ENCODE measurements around the gene LNP1. TPM values are rescaled to one million over a fixed set of nuclear protein-coding genes. Genes with fewer than 3 reads are reported as not detected.

LNP1 gene
- total RNA-seq, 1 donor from 2014 or later = 1.9 TPM

DNA sequence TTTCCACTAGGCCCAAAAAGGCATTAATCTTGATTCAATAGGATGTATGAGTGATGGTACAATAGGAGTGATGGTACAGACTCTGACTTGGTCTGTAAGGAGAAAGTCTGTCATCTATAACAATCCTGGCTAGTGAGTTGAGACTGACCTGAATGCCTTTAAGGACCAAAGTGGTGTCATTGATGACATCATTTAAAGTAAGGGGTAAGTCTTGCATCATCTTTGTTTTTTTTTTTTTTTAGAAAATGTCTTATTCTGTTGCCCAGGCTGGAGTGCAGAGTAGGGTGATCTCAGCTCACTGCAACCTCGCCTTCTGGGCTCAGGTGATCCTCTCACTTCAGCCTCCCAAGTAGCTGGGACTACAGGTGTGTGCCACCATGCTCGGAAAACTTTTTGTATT, 85.5 kb downstream of the LNP1 start:
- H3K9me3 ChIP-seq = no peaks in the 10 kb centered on the region
- no peak for DNase-seq
- no peaks in the 10 kb centered on the region for H3K36me3 ChIP-seq
- no peaks in the 10 kb centered on the region for H3K27me3 ChIP-seq
- no peak overlapping the region for H3K27ac ChIP-seq
- no peak for ATAC-seq
- TF ChIP-seq, protein P1, sequence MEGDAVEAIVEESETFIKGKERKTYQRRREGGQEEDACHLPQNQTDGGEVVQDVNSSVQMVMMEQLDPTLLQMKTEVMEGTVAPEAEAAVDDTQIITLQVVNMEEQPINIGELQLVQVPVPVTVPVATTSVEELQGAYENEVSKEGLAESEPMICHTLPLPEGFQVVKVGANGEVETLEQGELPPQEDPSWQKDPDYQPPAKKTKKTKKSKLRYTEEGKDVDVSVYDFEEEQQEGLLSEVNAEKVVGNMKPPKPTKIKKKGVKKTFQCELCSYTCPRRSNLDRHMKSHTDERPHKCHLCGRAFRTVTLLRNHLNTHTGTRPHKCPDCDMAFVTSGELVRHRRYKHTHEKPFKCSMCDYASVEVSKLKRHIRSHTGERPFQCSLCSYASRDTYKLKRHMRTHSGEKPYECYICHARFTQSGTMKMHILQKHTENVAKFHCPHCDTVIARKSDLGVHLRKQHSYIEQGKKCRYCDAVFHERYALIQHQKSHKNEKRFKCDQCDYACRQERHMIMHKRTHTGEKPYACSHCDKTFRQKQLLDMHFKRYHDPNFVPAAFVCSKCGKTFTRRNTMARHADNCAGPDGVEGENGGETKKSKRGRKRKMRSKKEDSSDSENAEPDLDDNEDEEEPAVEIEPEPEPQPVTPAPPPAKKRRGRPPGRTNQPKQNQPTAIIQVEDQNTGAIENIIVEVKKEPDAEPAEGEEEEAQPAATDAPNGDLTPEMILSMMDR (IDR thresholded peaks at IDR 0.05) = no peak
- no peak overlapping the region for H3K4me3 ChIP-seq
- intact Hi-C loops (cut with DNase I) = no loop called here
- no peaks in the 10 kb centered on the region for H3K4me1 ChIP-seq

DNA sequence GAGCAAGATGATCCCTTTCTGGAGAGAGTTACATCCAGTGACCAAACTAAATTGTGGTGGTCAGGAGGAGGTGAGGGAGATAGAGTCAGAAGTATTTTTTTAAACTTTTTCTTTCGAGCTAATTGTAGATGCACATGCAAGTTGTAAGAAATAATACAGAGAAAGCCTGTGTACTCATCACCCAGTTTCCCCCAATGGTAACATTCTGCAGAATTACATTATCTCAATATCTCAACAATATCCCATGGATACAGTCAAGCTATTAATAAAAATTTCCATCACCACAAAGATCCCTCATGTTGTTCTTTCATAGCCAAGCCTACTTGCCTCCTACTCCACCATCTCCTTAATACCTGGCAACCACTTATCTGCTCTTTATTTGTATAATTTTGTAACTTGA, 87.8 kb downstream of the LNP1 start:
- Histone ChIP-seq H3K9me3 (no peaks in the 10 kb centered on the region), H3K36me3 (no peaks in the 10 kb centered on the region), H3K4me3 (no peak overlapping the region), H3K27me3 (no peaks in the 10 kb centered on the region), H3K4me1 (no peaks in the 10 kb centered on the region), H3K27ac (no peak overlapping the region)
- intact Hi-C loops (cut with DNase I) = no loop called here
- no peak for ATAC-seq
- no peak for DNase-seq
- TF ChIP-seq, protein P1 (IDR thresholded peaks at IDR 0.05) = no peak

DNA sequence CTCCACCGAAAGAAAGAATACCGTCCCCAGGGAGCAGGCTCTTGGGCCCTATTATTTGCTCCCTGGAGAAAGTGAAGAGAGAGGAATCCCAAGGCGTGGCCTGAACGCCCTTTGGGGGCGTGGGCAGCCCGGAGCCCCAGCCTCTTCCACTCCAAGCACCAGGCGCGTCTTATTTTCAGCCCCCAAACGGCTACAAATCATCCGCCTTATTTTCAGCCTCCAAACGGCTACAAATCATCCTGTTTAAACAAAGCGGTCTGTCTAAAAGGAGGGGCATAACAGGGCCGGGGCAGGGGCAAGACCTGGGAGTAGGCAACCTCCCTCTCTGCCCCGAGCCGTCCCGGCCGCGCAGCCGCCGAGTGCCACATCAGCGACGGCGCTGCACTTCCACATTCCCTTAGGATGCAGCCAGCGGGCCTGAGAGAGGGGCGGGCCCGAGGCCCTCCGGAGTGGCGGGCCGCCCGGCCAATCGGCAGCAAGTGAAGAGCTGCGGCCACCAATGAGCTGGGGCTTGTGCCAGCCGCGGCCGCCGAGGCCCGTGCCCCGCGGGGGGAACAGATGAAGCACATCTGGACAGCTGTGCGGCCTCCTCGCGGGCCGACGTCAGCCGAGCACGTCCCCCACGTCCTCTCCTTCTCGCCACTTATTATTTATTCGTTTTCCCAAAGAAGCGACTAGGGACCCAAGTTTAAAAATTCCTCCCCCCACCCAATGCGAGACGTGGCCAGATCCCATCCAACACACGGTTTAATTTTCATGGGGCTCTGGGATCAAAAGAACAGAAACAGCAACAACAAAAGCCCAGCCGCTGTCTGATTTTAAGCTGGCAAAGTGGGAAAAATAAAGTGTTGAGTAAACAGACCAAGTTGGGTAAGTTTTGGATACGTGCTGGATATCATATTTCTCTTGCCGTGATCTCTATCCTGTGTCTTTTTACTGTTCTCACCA, 91.0 kb downstream of the LNP1 start, which contains the start of gene TMEM45A:
TSS of gene TMEM45A (plus strand) at position 561 of the 948 bp plus-strand sequence. CDS start 62,593 bp downstream, outside the sequence.
- intact Hi-C loops (cut with DNase I) = no loop called here
- Histone ChIP-seq H3K36me3 (no peaks in the 10 kb centered on the region), H3K27me3 (no peaks in the 10 kb centered on the region), H3K9me3 (no peaks in the 10 kb centered on the region), H3K27ac (peak within 1 kb of the TSS; percentile 77), H3K4me3 (peak within 1 kb of the TSS; percentile 59), H3K4me1 (no peaks in the 10 kb centered on the region)
- TF ChIP-seq, protein P1 (IDR thresholded peaks at IDR 0.05) = no peak
- DNase-seq (peak; percentile 98), ATAC-seq (peak; percentile 100)

DNA sequence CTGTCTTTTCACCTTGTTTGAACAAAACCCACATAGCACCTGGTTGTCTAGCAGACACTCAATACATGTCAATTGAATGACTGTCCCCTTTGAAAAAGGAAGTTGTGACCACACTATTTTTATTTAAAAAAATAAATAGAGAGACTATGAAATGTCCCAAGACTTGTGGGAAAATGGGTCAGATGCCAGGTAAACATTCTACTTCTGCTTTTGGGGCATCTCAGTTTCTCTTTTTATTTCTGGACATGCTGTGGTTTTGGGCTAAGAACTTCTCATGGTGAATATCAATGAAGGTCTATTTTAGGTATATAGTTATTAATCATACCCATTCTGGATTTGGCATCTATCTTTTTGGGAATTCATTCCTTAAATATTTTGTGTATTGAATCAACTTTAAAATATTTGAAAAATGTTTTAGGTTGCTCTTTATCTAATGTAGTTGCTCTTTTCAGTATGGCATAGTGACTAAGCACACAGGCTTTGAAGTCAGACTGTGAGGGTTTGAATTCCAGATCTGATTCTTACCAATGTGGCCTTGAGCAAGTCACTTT, 95.4 kb downstream of the LNP1 start:
- H3K9me3 ChIP-seq = no peaks in the 10 kb centered on the region
- H3K36me3 ChIP-seq = no peaks in the 10 kb centered on the region
- no peaks in the 10 kb centered on the region for H3K4me1 ChIP-seq
- intact Hi-C loops (cut with DNase I) = no loop called here
- ATAC-seq (no peak), DNase-seq (no peak)
- H3K27me3 ChIP-seq = no peaks in the 10 kb centered on the region
- no peak overlapping the region for H3K4me3 ChIP-seq
- TF ChIP-seq, protein P1 (IDR thresholded peaks at IDR 0.05) = no peak
- H3K27ac ChIP-seq = no peak overlapping the region

DNA sequence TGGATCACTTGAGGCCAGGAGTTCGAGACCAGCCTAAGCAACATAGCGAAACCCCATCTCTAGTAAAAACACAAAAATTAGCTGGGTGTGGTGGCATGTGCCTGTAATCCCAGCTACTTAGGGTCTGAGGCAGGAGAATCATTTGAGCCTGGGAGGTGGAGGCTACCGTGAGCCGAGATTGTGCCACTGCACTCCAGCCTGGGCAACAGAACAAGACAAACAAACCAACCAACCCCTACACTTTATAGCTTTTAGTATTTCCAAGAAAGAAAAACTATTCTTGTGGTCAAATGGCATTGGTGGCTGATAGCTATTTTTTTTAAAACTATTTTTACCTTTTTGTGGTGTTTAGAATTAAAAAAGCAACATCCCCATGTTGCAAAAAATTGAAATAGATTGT, 98.3 kb downstream of the LNP1 start:
- Histone ChIP-seq H3K27ac (no peak overlapping the region), H3K9me3 (no peaks in the 10 kb centered on the region), H3K4me3 (no peak overlapping the region), H3K27me3 (no peaks in the 10 kb centered on the region), H3K36me3 (no peaks in the 10 kb centered on the region), H3K4me1 (no peaks in the 10 kb centered on the region)
- DNase-seq (no peak), ATAC-seq (no peak)
- TF ChIP-seq, protein P1 (IDR thresholded peaks at IDR 0.05) = no peak
- intact Hi-C loops (cut with DNase I) = no loop called here
